ENCODE results near the gene KRTAP29-1. TPM values are rescaled to one million over a fixed set of nuclear protein-coding genes. Genes with fewer than 3 reads are reported as not detected.
"Not testable (repeated sequence)": the region's sequence is repeated elsewhere in the genome, so short reads cannot be mapped to it uniquely, and the experiment has no call there.

The KRTAP29-1 gene
- total RNA-seq, 1 experiment from 2014 or later = not detected

- no peak for TF ChIP-seq USF2 (CRISPR knock-in tag; IDR thresholded peaks at IDR 0.05)
- TF ChIP-seq ERG (CRISPR knock-in tag; IDR thresholded peaks at IDR 0.05) = no peak
- no peak for TF ChIP-seq SMAD3 (CRISPR knock-in tag; IDR thresholded peaks at IDR 0.05; ENCODE audit: borderline replicate concordance)
- TF ChIP-seq FOXP1 (CRISPR knock-in tag; IDR thresholded peaks at IDR 0.05; ENCODE audit: borderline replicate concordance) = no peak
- TF ChIP-seq TCF7 (CRISPR knock-in tag; IDR thresholded peaks at IDR 0.05; ENCODE audit: low read depth) = no peak
- no peak for TF ChIP-seq ZNF219 (CRISPR knock-in tag; IDR thresholded peaks at IDR 0.05; ENCODE audit: borderline replicate concordance)
- no peak for TF ChIP-seq NR1H2 (CRISPR knock-in tag; IDR thresholded peaks at IDR 0.05)
- TF ChIP-seq PRRX2 (CRISPR knock-in tag; IDR thresholded peaks at IDR 0.05) = no peak
- TF ChIP-seq PREB (CRISPR knock-in tag; IDR thresholded peaks at IDR 0.05; ENCODE audit: borderline replicate concordance) = no peak
- no peak for TF ChIP-seq E2F4 (CRISPR knock-in tag; IDR thresholded peaks at IDR 0.05; ENCODE audit: borderline replicate concordance, low read depth)
- TF ChIP-seq JAZF1 (CRISPR knock-in tag; IDR thresholded peaks at IDR 0.05) = no peak
- no peak for TF ChIP-seq OVOL2 (CRISPR knock-in tag; IDR thresholded peaks at IDR 0.05; ENCODE audit: borderline replicate concordance)
- no peak for TF ChIP-seq ZNF425 (CRISPR knock-in tag; conservative IDR thresholded peaks at IDR 0.05)
Observed at GRCh38 chr17:41256291-41256685, 46.4 kb downstream of the KRTAP29-1 start (continued).

GRCh38 chr17:41255381-41256290 lies 47.0 kb downstream of the KRTAP29-1 start, which contains the start of gene KRTAP9-9:
KRTAP9-9 (plus strand) TSS chr17:41255384.
- H3K36me3 Mint-ChIP-seq; ATAC-seq; H3K4me3 Mint-ChIP-seq; POLR2A ChIA-PET; H3K27ac Mint-ChIP-seq; H3K4me1 Mint-ChIP-seq; CTCF ChIA-PET; H3K9me3 Mint-ChIP-seq; H3K27me3 Mint-ChIP-seq (ENCODE audit: low read depth); DNase-seq (ENCODE audit: low spot score): not testable (repeated sequence)
- peak; percentile 45 for TF ChIP-seq ZNF423 (CRISPR knock-in tag; IDR thresholded peaks at IDR 0.05)

GRCh38 chr17:41254861-41255260 lies 47.8 kb downstream of the KRTAP29-1 start:
- POLR2A ChIA-PET = no interaction called here
- CTCF ChIA-PET = no interaction called here
- TF ChIP-seq IRF1 (CRISPR knock-in tag; IDR thresholded peaks at IDR 0.05) = no peak
- no peaks in the 10 kb centered on the region for H3K27me3 Mint-ChIP-seq (ENCODE audit: low read depth)
- no peak overlapping the region for H3K4me3 Mint-ChIP-seq
- H3K9me3 Mint-ChIP-seq = no peaks in the 10 kb centered on the region
- no peak overlapping the region for H3K27ac Mint-ChIP-seq
- DNase-seq (ENCODE audit: low spot score) (no peak), ATAC-seq (no peak)
- 0 out of 2 replicates have a peak, but pooled peaks cover 4% of the 10 kb centered on the region for H3K4me1 Mint-ChIP-seq
- H3K36me3 Mint-ChIP-seq = no peaks in the 10 kb centered on the region

Other genes with a start within 250 kb of the KRTAP29-1 start
- gene KRTAP2-2, start 247.6 kb downstream of the KRTAP29-1 start, total RNA-seq (2021) = not detected in 3 replicates
- gene KRTAP2-3, start 242.7 kb downstream of the KRTAP29-1 start, total RNA-seq (2021) = not detected in 3 replicates
- gene KRTAP2-4, start 237.0 kb downstream of the KRTAP29-1 start, total RNA-seq (2021) = not detected in 3 replicates
- not detected in 3 replicates for gene KRTAP4-7, start 218.7 kb downstream of the KRTAP29-1 start, total RNA-seq (2021)
- not detected in 3 replicates for gene KRTAP4-8, start 204.7 kb downstream of the KRTAP29-1 start, total RNA-seq (2021)
- not detected in 3 replicates for gene KRTAP4-16, start 200.6 kb downstream of the KRTAP29-1 start, total RNA-seq (2021)
- gene KRTAP4-9, start 197.5 kb downstream of the KRTAP29-1 start, total RNA-seq (2021) = not detected in 3 replicates
- not detected in 3 replicates for gene KRTAP4-11, start 184.5 kb downstream of the KRTAP29-1 start, total RNA-seq (2021)
- gene KRTAP4-12, start 178.7 kb downstream of the KRTAP29-1 start, total RNA-seq (2021) = not detected in 3 replicates
- not detected in 3 replicates for gene KRTAP4-6, start 162.3 kb downstream of the KRTAP29-1 start, total RNA-seq (2021)
- gene KRTAP4-5, start 153.0 kb downstream of the KRTAP29-1 start, total RNA-seq (2021) = not detected in 3 replicates
- not detected in 3 replicates for gene KRTAP4-4, start 142.1 kb downstream of the KRTAP29-1 start, total RNA-seq (2021)
- not detected in 3 replicates for gene KRTAP4-3, start 134.6 kb downstream of the KRTAP29-1 start, total RNA-seq (2021)
- not detected in 3 replicates for gene KRTAP4-2, start 124.6 kb downstream of the KRTAP29-1 start, total RNA-seq (2021)
- not detected in 3 replicates for gene KRTAP4-1, start 117.9 kb downstream of the KRTAP29-1 start, total RNA-seq (2021)
- not detected in 3 replicates for gene KRTAP9-1, start 113.0 kb downstream of the KRTAP29-1 start, total RNA-seq (2021)
- not detected in 3 replicates for gene KRTAP9-2, start 76.2 kb downstream of the KRTAP29-1 start, total RNA-seq (2021)
- gene KRTAP9-3, start 70.4 kb downstream of the KRTAP29-1 start, total RNA-seq (2021) = not detected in 3 replicates
- gene KRTAP9-8, start 64.9 kb downstream of the KRTAP29-1 start, total RNA-seq (2021) = not detected in 3 replicates
- not detected in 3 replicates for gene KRTAP9-4, start 53.2 kb downstream of the KRTAP29-1 start, total RNA-seq (2021)
- gene KRTAP9-9, start 47.5 kb downstream of the KRTAP29-1 start, total RNA-seq (2021) = not detected in 3 replicates
- gene KRTAP9-6, start 37.5 kb downstream of the KRTAP29-1 start, total RNA-seq (2021) = not detected in 3 replicates
- not detected in 3 replicates for gene KRTAP9-7, start 27.2 kb downstream of the KRTAP29-1 start, total RNA-seq (2021)
- gene KRTAP16-1, start 6.5 kb upstream of the KRTAP29-1 start, total RNA-seq (2021) = not detected in 3 replicates
- not detected in 3 replicates for gene KRTAP17-1, start 12.9 kb upstream of the KRTAP29-1 start, total RNA-seq (2021)
- gene KRT33A, start 48.0 kb upstream of the KRTAP29-1 start, total RNA-seq (2021) = not detected in 3 replicates
- gene KRT33B, start 67.0 kb upstream of the KRTAP29-1 start, total RNA-seq (2021) = not detected in 3 replicates
- not detected in 3 replicates for gene KRT34, start 79.5 kb upstream of the KRTAP29-1 start, total RNA-seq (2021)
- gene KRT31, start 94.8 kb upstream of the KRTAP29-1 start, total RNA-seq (2021) = not detected in 3 replicates
- not detected in 3 replicates for gene KRT37, start 121.7 kb upstream of the KRTAP29-1 start, total RNA-seq (2021)
- not detected in 3 replicates for gene KRT38, start 138.1 kb upstream of the KRTAP29-1 start, total RNA-seq (2021)
- not detected in 3 replicates for gene KRT32, start 164.5 kb upstream of the KRTAP29-1 start, total RNA-seq (2021)
- not detected in 3 replicates for gene KRT35, start 178.3 kb upstream of the KRTAP29-1 start, total RNA-seq (2021)
- not detected in 3 replicates for gene KRT36, start 187.1 kb upstream of the KRTAP29-1 start, total RNA-seq (2021)
- gene KRT13, start 202.8 kb upstream of the KRTAP29-1 start, total RNA-seq (2021) = not detected in 3 replicates
- 0.34 to 0.55 TPM (median 0.37 TPM) in 3 replicates for gene KRT15, start 216.0 kb upstream of the KRTAP29-1 start, total RNA-seq (2021)
- gene KRT19, start 225.5 kb upstream of the KRTAP29-1 start, total RNA-seq (2021) = 110 to 130 TPM (median 124 TPM) in 3 replicates

Measured in WTC11 (cell line).